Ascending aorta (tissue), 2 donors: ENCODE results near the gene AUTS2. TPM values are rescaled to one million over a fixed set of nuclear protein-coding genes. Genes with fewer than 3 reads are reported as not detected.

Source experiments
- DNase-seq, 2 donors: peaks; one replicate each; pipeline ENCODE4 v3.0.0-alpha.2; 2019; ENCODE audit warnings: low spot score in 2 of 2
- H3K27ac ChIP-seq, 2 donors: fragments of 200-600 bp; sonication (generic); one replicate each; pipeline ENCODE4 v1.5.1; 2016 to 2017; ENCODE audit warnings: mild to moderate bottlenecking in 1 of 2
- H3K27me3 ChIP-seq: fragments of 200-600 bp; sonication (generic); one replicate; pipeline ENCODE4 v1.5.1; 2017
- H3K36me3 ChIP-seq, 2 donors: fragments of 200-600 bp; sonication (generic); one replicate each; pipeline ENCODE4 v1.5.1; 2016
- H3K4me1 ChIP-seq, 2 donors: fragments of 200-600 bp; sonication (generic); one replicate each; pipeline ENCODE4 v1.5.1; 2016 to 2017; ENCODE audit warnings: mild to moderate bottlenecking in 1 of 2
- H3K4me3 ChIP-seq, 2 donors: fragments of 200-600 bp; sonication (generic); one replicate each; pipeline ENCODE4 v1.5.1; 2016 to 2017; ENCODE audit warnings: mild to moderate bottlenecking in 1 of 2
- H3K9me3 ChIP-seq, 2 donors: fragments of 200-600 bp; sonication (generic); one replicate each; pipeline ENCODE4 v1.5.1; 2016
- intact Hi-C: fragments of 100-400 bp; cut with DNase I; formaldehyde crosslinking; loops from one replicate; pipeline ENCODE4 v1.15.1; 2023
- total RNA-seq: library from RNA; depleted of rRNA; stranded (reverse); fragments of >200 nt; gene quantifications from one replicate; pipeline ENCODE4 v1.1.0, GENCODE V29; 2016
- TF ChIP-seq, protein P1 (sequence below), 3 experiments: fragments of 200-600 bp in 2 of 3; fragments of 450-650 bp in 1 of 3; sonication (generic) in 2 of 3; IDR thresholded peaks; one replicate each; pipeline ENCODE4 v1.5.1; 2016 to 2019; ENCODE audit warnings: antibody characterized with exemption in 3 of 3, mild to moderate bottlenecking in 1 of 3, moderate library complexity in 1 of 3

The AUTS2 gene
- total RNA-seq, 1 donor from 2014 or later, result 90.4 TPM

DNA sequence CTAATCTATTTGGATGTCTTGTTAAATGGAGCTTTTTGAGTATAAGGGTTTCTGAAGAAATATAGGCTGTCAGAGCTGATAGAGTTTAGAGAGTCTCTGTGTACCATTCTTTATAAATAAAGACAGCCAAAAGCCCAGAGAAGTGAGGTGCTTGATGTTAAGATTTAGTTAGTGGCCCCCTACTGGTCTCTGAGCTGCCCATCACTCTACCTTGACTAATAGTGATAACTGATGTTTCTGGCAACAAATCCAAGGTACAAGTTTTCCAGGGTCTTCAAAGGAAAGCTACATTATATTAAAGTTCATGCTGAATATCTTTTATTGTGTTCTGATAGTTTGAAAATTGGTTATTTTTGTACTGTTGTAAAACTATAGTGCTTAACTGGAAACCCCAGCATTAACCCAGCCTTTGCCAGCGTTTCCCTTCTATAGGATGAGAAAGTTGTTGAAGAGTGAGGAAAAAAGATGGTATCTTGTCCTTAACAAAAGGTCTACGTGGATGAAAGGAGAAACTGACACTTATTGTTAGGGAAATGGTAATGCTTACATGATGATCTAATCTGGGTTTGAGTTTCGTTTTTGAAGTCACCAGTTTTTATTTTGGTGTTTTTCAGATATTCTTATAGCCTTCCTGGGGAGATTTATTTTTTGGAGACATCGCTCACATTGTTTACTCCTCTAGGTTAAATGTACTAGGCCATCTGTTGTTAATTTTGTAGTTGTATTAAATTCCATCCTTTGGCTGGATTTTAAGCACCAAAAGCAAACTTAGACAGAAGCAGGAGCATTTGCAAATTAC lies 79.0 kb downstream of the AUTS2 start:
- Histone ChIP-seq H3K4me1 (peaks cover 0 to 8% of the 10 kb centered on the region in 2 donors), H3K4me3 (no peak overlapping the region), H3K36me3 (no peaks in the 10 kb centered on the region), H3K27ac (no peak overlapping the region), H3K9me3 (no peaks in the 10 kb centered on the region), H3K27me3 (no peaks in the 10 kb centered on the region)
- DNase-seq, result no peak
- intact Hi-C loops, result no loop called here
- TF ChIP-seq, protein P1, sequence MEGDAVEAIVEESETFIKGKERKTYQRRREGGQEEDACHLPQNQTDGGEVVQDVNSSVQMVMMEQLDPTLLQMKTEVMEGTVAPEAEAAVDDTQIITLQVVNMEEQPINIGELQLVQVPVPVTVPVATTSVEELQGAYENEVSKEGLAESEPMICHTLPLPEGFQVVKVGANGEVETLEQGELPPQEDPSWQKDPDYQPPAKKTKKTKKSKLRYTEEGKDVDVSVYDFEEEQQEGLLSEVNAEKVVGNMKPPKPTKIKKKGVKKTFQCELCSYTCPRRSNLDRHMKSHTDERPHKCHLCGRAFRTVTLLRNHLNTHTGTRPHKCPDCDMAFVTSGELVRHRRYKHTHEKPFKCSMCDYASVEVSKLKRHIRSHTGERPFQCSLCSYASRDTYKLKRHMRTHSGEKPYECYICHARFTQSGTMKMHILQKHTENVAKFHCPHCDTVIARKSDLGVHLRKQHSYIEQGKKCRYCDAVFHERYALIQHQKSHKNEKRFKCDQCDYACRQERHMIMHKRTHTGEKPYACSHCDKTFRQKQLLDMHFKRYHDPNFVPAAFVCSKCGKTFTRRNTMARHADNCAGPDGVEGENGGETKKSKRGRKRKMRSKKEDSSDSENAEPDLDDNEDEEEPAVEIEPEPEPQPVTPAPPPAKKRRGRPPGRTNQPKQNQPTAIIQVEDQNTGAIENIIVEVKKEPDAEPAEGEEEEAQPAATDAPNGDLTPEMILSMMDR (IDR thresholded peaks at IDR 0.05), result no peak

DNA sequence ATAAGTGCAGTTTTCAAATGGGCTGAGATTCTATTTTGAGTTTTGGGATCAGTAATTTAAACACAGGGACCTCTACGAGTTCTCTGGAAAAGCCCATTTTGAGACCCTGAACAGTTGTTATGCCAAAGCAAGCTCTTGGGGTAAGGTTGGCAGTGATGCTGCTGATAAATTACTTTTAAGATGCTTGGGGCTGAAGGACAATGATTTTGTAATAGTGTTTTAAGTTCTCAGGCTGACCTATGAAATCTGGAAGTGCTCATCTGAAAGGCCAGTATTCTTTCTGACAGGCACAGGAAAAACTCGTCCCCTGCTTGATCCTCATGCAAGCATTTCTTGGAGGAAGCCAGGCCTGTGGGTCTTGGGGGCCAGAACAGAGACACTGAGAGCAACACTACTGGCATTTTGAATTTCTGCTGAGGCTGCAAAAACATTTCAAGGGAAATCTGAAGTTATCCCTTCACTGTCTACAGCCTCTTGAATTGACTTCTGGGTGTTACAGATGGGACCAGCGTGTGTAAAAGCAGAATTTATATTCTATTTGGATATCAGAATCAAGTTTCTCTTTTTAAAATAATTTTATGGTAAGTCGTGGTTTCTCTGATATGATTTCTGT lies 79.7 kb downstream of the AUTS2 start:
- H3K4me3 ChIP-seq, result no peak overlapping the region
- intact Hi-C loops, result no loop called here
- no peaks in the 10 kb centered on the region for H3K9me3 ChIP-seq
- DNase-seq, result no peak
- peaks cover 0 to 6% of the 10 kb centered on the region in 2 donors for H3K4me1 ChIP-seq
- H3K27me3 ChIP-seq, result no peaks in the 10 kb centered on the region
- TF ChIP-seq, protein P1 (IDR thresholded peaks at IDR 0.05), result no peak
- H3K36me3 ChIP-seq, result no peaks in the 10 kb centered on the region
- no peak overlapping the region for H3K27ac ChIP-seq

DNA sequence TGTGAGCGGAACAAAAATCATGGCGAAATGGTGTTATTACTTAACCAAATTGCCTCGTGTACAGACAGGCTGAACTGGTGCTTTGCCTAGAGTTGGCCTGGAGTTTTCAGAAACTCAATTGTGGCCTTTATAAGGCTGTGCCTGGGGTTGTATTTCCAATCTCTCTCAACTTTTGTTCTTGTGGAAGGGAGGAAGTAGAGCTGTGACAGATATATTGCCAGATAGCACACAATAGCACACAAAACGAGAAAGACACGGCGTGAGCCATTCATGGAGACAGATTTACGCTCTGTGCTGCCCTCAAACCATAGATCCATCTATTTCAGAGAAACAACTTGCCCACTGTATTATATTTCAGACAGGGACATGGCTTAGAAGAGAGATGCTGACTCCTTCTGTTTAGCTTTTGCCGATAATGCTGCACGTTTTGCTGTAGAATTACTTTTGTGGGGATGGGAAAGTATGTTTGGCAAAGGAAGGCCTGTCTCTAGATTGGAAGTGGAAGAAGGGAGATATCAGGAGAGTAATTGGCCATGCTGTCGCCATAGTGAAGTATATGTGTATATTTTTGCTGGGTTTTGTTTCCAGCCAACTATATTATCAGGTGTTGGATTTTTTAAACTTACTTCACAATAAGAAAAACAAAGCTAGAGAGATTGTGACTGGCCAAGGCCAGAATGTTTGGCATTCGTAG lies 80.4 kb downstream of the AUTS2 start:
- Histone ChIP-seq H3K27me3 (no peaks in the 10 kb centered on the region), H3K36me3 (no peaks in the 10 kb centered on the region), H3K4me3 (no peak overlapping the region), H3K4me1 (peaks cover 0 to under 1% of the 10 kb centered on the region in 2 donors), H3K27ac (no peak overlapping the region), H3K9me3 (no peaks in the 10 kb centered on the region)
- intact Hi-C loops, result no loop called here
- TF ChIP-seq, protein P1 (IDR thresholded peaks at IDR 0.05), result no peak
- DNase-seq, result no peak

DNA sequence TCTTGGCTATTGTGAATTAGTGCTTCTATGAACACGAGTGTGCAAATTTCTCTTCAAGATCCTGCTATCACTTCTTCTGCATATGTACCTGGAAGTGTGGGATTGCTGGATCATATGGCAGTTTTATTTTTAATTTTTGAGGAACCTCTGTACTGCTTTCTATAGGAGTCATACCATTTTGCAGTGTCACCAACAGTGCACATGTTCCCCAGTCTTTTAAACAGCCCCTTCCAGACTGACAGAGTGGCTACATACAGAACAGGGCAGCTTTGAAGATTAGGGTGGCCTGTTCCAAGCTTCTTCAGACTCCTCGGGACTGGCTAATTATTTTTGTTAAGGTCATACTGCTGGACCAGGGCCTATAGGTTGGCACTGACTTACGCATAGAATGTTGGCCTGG lies 82.9 kb downstream of the AUTS2 start:
- no peak overlapping the region for H3K27ac ChIP-seq
- DNase-seq, result no peak
- TF ChIP-seq, protein P1 (IDR thresholded peaks at IDR 0.05), result no peak
- no peaks in the 10 kb centered on the region for H3K4me1 ChIP-seq
- H3K36me3 ChIP-seq, result no peaks in the 10 kb centered on the region
- no peaks in the 10 kb centered on the region for H3K9me3 ChIP-seq
- no peaks in the 10 kb centered on the region for H3K27me3 ChIP-seq
- H3K4me3 ChIP-seq, result no peak overlapping the region
- intact Hi-C loops, result no loop called here

DNA sequence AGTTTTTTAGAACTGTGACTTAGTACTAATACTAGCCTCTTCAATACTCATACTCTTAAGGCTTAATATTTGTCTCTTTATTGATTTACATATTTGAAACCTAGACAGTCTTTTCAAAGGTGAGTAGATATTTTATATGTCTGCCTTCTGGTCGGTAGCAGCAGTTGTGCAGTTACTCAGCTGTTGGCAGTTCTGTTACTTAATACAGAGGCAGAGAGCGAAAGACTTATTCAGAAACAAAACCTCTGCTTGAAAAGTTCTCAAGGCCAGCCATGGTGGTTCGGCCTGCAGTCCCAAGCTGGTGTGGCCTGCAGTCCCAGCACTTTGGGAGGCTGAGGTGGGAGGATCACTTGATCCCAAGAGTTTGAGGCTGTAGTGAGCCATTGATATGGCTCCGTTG lies 84.2 kb downstream of the AUTS2 start:
- no peaks in the 10 kb centered on the region for H3K27me3 ChIP-seq
- H3K4me3 ChIP-seq, result no peak overlapping the region
- TF ChIP-seq, protein P1 (IDR thresholded peaks at IDR 0.05), result no peak
- no peaks in the 10 kb centered on the region for H3K36me3 ChIP-seq
- H3K9me3 ChIP-seq, result no peaks in the 10 kb centered on the region
- H3K4me1 ChIP-seq, result no peaks in the 10 kb centered on the region
- DNase-seq, result no peak
- intact Hi-C loops, result no loop called here
- no peak overlapping the region for H3K27ac ChIP-seq
